C4-2B (cell line): ENCODE data around the gene GAS2L3.

Source experiments
- ZFX ChIP-seq: fragments of 450-650 bp; IDR thresholded peaks from 2 replicates; pipeline ENCODE4 v1.6.1; 2017
- TF ChIP-seq, protein P1 (sequence below): fragments of 450-650 bp; conservative IDR thresholded peaks from 2 replicates; pipeline ENCODE4 v1.5.1; 2017; ENCODE audit warnings: mild to moderate bottlenecking

DNA sequence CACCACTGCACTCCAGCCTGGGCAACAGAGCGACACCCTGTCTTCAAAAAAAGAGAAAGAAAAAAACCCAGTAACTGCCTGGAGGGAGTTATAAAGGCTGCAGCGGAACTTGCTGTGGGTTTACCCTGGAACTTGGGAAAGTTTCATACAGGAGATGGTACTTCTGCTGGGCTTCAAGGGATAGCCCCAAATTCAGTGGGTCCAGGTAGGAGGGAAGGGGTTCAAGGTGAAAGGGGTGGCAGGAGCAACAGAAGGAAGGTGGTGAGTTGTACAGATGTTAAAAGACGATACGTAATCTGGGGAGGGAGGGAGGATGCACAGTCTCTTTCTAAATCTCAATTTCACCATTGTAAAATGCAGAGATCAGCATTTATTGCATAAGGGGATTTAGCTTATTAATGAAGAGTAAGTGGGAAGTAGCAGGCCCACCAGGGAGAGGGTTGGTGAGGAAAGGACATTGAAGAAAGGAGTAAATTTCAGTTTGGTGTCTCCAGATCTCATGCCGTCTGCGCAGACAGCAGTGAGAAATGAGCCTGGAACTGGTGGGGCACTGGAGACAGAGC lies 8.5 kb upstream of the GAS2L3 start:
- TF ChIP-seq, protein P1, sequence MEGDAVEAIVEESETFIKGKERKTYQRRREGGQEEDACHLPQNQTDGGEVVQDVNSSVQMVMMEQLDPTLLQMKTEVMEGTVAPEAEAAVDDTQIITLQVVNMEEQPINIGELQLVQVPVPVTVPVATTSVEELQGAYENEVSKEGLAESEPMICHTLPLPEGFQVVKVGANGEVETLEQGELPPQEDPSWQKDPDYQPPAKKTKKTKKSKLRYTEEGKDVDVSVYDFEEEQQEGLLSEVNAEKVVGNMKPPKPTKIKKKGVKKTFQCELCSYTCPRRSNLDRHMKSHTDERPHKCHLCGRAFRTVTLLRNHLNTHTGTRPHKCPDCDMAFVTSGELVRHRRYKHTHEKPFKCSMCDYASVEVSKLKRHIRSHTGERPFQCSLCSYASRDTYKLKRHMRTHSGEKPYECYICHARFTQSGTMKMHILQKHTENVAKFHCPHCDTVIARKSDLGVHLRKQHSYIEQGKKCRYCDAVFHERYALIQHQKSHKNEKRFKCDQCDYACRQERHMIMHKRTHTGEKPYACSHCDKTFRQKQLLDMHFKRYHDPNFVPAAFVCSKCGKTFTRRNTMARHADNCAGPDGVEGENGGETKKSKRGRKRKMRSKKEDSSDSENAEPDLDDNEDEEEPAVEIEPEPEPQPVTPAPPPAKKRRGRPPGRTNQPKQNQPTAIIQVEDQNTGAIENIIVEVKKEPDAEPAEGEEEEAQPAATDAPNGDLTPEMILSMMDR, result no peak
- TF ChIP-seq ZFX, result no peak
